HG03066 (cell line): Measurements from ENCODE around the gene TPSG1.

Experiments used
- ATAC-seq: cut with Tn5 transposase; IDR thresholded peaks from one replicate; pipeline ENCODE4 v1.9.1; 2021; ENCODE audit warnings: low read depth; ENCODE audit not compliant: unreplicated experiment

The TPSG1 gene

DNA sequence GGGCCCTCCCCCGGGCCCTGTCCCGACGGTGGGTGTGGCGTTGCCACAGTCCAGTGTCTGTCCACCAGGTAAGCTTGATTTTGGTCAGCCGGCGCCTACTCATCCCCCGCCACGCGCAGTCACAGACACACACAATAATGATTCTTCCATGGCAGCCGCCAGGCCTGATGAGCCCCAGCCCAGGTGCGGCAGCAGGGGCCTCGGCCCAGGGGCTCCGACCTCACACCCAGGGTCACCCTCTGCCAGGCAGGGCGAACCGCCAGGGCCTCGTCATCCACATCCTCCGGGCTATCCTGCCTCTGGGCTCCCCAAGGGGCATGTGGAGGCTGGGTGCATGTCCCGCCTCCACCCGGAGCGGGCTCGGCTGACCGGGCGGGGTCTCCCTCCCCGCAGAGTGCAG, 7.5 kb downstream of the TPSG1 start:
- no peak for ATAC-seq

DNA sequence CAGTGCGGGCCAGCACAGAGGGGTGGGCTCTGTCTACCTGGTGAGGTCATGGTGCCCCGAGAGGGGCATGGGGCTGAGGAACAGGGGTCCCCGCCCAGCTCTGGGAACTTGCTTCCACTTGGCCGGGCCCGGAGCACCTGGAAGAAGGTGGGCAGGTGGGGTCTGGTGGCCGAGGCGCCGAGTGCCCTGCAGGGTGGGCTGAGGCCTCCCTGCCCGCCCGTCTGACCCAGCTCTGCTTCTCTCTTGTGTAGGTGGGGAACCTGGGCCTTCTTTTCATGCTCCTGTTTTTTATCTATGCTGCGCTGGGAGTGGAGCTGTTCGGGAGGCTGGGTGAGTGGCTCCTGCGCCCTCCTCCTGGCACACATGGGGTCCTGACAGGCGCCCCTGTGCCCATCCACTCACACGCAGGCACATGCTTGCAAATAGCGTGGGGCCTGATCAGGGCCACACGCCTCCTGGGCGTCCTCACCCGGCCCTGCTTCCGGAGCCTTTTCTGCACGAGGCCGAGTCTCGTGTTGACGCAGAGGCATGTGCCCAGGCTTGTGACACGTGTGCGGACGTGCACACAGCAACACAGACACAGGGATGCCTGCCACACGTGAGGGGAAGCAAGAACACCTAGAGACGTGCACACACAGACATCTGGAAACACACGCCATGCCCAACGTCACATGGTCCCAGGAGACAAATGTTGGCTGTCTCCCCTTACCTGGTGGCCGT, 8.2 kb downstream of the TPSG1 start:
- ATAC-seq: no peak

DNA sequence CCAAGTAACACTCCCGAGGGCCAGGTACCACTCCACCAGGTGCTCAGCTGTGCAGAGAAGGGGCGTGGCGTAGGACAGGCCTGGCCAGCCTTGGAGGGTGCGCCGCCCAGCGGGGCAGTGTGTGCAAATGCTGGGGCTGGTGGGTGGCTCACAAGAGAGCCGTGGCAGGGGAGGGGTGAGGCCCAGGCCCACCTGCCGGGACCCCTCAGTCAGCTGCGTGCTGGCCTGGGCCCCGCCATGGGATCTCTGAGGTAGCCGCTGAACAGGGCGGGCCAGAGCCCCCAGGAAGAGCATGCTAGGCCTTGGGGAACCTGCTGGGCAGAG, 8.8 kb downstream of the TPSG1 start:
- no peak for ATAC-seq

- no peak for ATAC-seq
These were observed 9.3 kb downstream of the TPSG1 start for GRCh38 chr16:1215574-1216295.

GRCh38 chr16:1214719-1215118, 10.3 kb downstream of the TPSG1 start:
- no peak for ATAC-seq

DNA sequence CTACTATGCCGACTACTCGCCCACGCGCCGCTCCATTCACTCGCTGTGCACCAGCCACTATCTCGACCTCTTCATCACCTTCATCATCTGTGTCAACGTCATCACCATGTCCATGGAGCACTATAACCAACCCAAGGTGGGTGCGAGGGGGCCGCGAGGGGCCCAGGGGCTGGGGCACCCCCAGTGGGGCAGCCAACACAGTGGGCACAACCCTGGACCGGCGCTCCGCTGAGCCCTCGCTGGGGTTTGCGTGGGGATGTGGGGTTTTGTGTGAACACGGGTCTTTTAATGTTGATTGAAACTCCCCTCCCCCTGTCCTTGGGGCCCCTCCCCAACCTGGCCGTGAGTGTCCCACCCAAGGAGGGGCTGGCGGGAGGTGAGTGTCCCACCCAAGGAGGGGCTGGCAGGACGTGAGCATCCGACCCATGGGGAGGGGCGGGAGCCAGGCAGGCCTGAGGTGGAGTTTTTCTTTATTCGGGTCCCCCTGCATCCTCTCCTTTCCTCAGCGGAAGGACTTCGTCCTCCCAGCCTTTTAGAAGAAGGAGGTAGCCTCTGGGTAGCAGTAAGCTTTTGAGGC, 11.2 kb downstream of the TPSG1 start:
- ATAC-seq: no peak

DNA sequence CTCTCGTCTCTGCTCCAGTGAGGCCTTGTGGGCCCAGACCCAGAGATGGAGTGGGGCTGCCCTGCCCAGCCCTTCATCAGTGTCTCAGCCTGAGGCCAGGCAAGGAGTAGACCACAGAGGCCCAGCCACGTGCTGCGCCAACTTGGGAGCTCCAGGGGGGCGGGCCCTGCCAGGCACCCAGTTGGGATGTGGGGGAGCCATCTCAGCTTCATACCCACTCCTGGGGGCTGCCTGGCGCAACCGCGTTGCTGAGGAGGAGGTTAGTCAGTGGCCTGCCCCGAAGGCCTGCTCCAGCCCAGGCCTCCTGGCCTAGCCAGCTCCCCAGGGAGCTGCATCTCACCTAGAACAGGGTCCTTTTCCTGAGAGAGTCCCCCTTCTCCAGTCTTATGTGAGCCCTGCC, 11.8 kb downstream of the TPSG1 start:
- ATAC-seq: no peak

DNA sequence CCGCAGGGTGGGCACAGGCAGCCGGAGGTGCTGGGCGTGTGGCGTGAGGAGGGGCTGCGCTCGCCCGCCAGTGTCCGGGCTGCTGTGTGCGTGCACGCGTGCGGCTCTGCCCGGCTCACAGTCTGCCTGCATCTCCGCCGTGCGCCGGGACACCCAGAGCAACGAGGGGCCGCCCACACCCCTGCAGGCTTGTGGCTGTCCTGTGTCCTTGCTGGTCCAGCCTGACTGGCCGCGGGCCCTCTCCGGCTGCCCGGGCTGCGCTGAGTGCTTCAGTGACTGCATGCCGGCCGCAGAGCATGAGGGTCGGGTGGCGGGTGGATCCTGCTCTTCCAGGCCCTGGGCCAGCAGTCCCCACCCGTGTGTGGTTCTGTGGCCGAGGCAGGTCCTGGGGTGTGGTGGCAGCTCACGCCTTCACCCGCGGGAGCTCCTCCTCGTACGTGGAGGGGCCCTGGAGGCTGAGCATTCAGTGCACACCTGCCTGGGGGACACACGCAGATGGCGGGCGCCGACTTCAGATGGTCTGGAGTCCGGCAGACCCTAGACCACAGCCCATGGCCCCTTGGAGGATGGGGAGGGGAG, 12.4 kb downstream of the TPSG1 start:
- ATAC-seq: no peak

- ATAC-seq: no peak
These were observed 13.4 kb downstream of the TPSG1 start for GRCh38 chr16:1211451-1212268.

- no peak for ATAC-seq
These were observed 14.6 kb downstream of the TPSG1 start for GRCh38 chr16:1210461-1210860.

DNA sequence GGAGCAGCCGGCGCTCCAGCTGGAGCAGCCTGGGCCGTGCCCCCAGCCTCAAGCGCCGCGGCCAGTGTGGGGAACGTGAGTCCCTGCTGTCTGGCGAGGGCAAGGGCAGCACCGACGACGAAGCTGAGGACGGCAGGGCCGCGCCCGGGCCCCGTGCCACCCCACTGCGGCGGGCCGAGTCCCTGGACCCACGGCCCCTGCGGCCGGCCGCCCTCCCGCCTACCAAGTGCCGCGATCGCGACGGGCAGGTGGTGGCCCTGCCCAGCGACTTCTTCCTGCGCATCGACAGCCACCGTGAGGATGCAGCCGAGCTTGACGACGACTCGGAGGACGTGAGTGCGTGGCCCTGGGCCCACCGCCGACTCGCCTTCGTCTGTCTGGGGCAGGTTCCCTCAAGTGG, 16.0 kb downstream of the TPSG1 start:
- no peak for ATAC-seq

- ATAC-seq: no peak
These were observed 16.7 kb downstream of the TPSG1 start for GRCh38 chr16:1208239-1208830.

DNA sequence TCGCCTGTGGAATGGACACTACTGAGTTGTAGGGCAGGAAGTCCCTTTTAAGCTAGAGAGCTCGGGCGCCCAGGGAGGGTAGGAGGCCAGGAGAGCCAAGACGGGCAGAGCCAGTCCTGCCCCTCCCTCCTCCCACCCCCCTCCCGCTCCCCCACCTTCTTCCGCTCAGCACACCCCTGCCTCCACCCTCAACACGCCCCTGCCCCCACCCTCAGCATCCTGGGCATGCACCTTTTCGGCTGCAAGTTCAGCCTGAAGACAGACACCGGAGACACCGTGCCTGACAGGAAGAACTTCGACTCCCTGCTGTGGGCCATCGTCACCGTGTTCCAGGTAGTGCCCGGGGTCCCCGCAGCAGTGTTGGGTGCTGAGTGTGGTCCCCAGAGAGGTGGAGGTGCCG, 18.3 kb downstream of the TPSG1 start:
- no peak for ATAC-seq

GRCh38 chr16:1206326-1206725, 18.7 kb downstream of the TPSG1 start:
- ATAC-seq: no peak

DNA sequence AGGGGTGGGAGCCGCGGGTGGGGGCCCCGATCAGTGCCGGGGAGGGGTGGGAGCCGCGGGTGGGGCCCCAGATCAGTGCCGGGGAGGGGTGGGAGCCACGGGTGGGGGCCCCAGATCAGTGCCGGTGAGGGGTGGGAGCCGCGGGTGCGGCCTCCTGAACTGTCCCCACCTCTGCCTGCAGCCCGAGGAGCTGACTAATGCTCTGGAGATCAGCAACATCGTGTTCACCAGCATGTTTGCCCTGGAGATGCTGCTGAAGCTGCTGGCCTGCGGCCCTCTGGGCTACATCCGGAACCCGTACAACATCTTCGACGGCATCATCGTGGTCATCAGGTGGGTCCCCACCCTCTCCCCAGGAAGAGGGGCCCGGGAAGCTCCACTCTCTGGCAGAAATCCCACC, 20.1 kb downstream of the TPSG1 start:
- ATAC-seq: no peak

GRCh38 chr16:1202274-1202673, 22.8 kb downstream of the TPSG1 start:
- ATAC-seq: no peak

DNA sequence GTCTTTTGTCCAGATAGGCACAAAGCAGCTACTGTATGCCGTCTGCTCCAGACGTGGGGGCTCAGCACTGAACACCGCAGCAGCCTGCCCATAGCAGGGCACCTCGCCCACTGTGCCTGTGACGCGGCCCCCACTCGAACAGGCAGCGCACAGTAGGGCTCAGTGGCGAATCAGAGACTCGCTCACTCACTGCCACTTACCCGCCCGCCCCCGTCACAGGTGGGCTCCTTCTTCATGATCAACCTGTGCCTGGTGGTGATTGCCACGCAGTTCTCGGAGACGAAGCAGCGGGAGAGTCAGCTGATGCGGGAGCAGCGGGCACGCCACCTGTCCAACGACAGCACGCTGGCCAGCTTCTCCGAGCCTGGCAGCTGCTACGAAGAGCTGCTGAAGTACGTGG, 23.6 kb downstream of the TPSG1 start:
- ATAC-seq: no peak

- ATAC-seq: no peak
These were observed 24.9 kb downstream of the TPSG1 start for GRCh38 chr16:1200014-1200627.

- no peak for ATAC-seq
These were observed 25.6 kb downstream of the TPSG1 start for GRCh38 chr16:1199347-1200013.
